Hepatocyte (in vitro differentiated cells): ENCODE measurements around the gene ABCA13. TPM values are rescaled to one million over a fixed set of nuclear protein-coding genes. Genes with fewer than 3 reads are reported as not detected.

Experiments used
- DNase-seq: peaks from one replicate; pipeline ENCODE4 v3.0.0-alpha.2; 2016; ENCODE audit warnings: low spot score
- H2AFZ ChIP-seq: fragments of 200-600 bp; sonication (generic); 2 replicates; pipeline ENCODE4 v1.6.0; 2016; ENCODE audit warnings: antibody characterized with exemption, mild to moderate bottlenecking
- H3K27ac ChIP-seq: fragments of 200-600 bp; sonication (generic); 2 replicates; pipeline ENCODE4 v1.5.1; 2016; ENCODE audit warnings: mild to moderate bottlenecking
- H3K27me3 ChIP-seq: fragments of 200-600 bp; sonication (generic); 2 replicates; pipeline ENCODE4 v1.6.1; 2016
- H3K36me3 ChIP-seq: fragments of 200-600 bp; sonication (generic); replicated peaks from 2 replicates; pipeline ENCODE4 v1.5.1; 2016; ENCODE audit warnings: low read depth; ENCODE audit not compliant: insufficient read depth
- H3K4me1 ChIP-seq: fragments of 200-600 bp; sonication (generic); 2 replicates; pipeline ENCODE4 v1.5.1; 2016; ENCODE audit warnings: mild to moderate bottlenecking, moderate library complexity; ENCODE audit not compliant: insufficient read depth
- H3K4me2 ChIP-seq: fragments of 200-600 bp; sonication (generic); 2 replicates; pipeline ENCODE4 v1.6.0; 2016
- H3K4me3 ChIP-seq: fragments of 200-600 bp; sonication (generic); 2 replicates; pipeline ENCODE4 v1.5.1; 2016; ENCODE audit warnings: mild to moderate bottlenecking
- H3K79me2 ChIP-seq: fragments of 200-600 bp; sonication (generic); 2 replicates; pipeline ENCODE4 v1.6.0; 2017; ENCODE audit warnings: mild to moderate bottlenecking
- H3K9me2 ChIP-seq: fragments of 200-600 bp; sonication (generic); replicated peaks from 2 replicates; pipeline ENCODE4 v1.6.0; 2017; ENCODE audit warnings: mild to moderate bottlenecking; ENCODE audit not compliant: insufficient read depth
- H3K9me3 ChIP-seq: fragments of 200-600 bp; sonication (generic); 2 replicates; pipeline ENCODE4 v1.5.1; 2016; ENCODE audit warnings: low read depth, mild to moderate bottlenecking
- H4K20me1 ChIP-seq: fragments of 200-600 bp; sonication (generic); 2 replicates; pipeline ENCODE4 v1.6.0; 2016; ENCODE audit warnings: mild to moderate bottlenecking; ENCODE audit not compliant: insufficient read depth, poor library complexity, severe bottlenecking
- CTCF ChIP-seq: fragments of 200-600 bp; sonication (generic); IDR thresholded peaks from 2 replicates; pipeline ENCODE4 v1.5.1; 2016; ENCODE audit warnings: antibody characterized with exemption, mild to moderate bottlenecking; ENCODE audit not compliant: poor library complexity
- EZH2 ChIP-seq: fragments of 200-600 bp; sonication (generic); IDR thresholded peaks from 2 replicates; pipeline ENCODE4 v1.6.1; 2016; ENCODE audit warnings: antibody characterized with exemption, mild to moderate bottlenecking, borderline replicate concordance
- EZH2phosphoT487 ChIP-seq: fragments of 200-600 bp; sonication (generic); IDR thresholded peaks from one replicate; pipeline ENCODE4 v1.6.1; 2018; ENCODE audit warnings: antibody characterized with exemption, mild to moderate bottlenecking, low read depth, moderate library complexity; ENCODE audit not compliant: unreplicated experiment, severe bottlenecking
- WGBS: methylation state at CpG from one replicate; pipeline ENCODE4 v1.1.6; 2016; ENCODE audit warnings: low lambda C conversion rate; ENCODE audit errors: missing lambda C conversion rate; 5-methylcytosine and 5-hydroxymethylcytosine counted together
- polyA plus RNA-seq: library from polyadenylated mRNA; unstranded; fragments of >200 nt; fragmentation: Nextera tagmentation; extraction: Ambion mirVana; gene quantifications from 2 replicates; pipeline ENCODE4 v1.2.1, GENCODE V29; 2016
- total RNA-seq: library from RNA; depleted of rRNA; stranded (reverse); fragments of >200 nt; gene quantifications from 2 replicates; pipeline ENCODE4 v1.2.3, GENCODE V29; 2014

Gene ABCA13
- total and polyA plus RNA-seq, 2 experiments from 2014 or later, result 0.57 to 2.0 TPM

GRCh38 chr7:48473205-48473865, 302.1 kb downstream of the ABCA13 start:
- no peak for TF ChIP-seq CTCF
- no peak for TF ChIP-seq EZH2phosphoT487
- no peak for TF ChIP-seq EZH2
- H3K27ac ChIP-seq, result peak overlapping the region; percentile 80
- no peaks in the 10 kb centered on the region for H3K79me2 ChIP-seq
- peak; percentile 41 for DNase-seq
- H2AFZ ChIP-seq, result peak overlapping the region; percentile 3
- 49% methylated on average over 6 of the region's 6 CpGs for WGBS
- no peaks in the 10 kb centered on the region for H3K36me3 ChIP-seq
- no peaks in the 10 kb centered on the region for H3K9me2 ChIP-seq
- no peak overlapping the region for H3K4me3 ChIP-seq
- peak overlapping the region; percentile 16 for H3K4me2 ChIP-seq
- H4K20me1 ChIP-seq, result no peaks in the 10 kb centered on the region
- no peaks in the 10 kb centered on the region for H3K9me3 ChIP-seq
- H3K4me1 ChIP-seq, result peaks cover 12% of the 10 kb centered on the region
- H3K27me3 ChIP-seq, result no peaks in the 10 kb centered on the region

GRCh38 chr7:48481235-48481634, 310.0 kb downstream of the ABCA13 start:
- Histone ChIP-seq H3K4me2 (no peak overlapping the region), H3K36me3 (no peaks in the 10 kb centered on the region), H3K79me2 (no peaks in the 10 kb centered on the region), H3K27me3 (no peaks in the 10 kb centered on the region), H3K27ac (no peak overlapping the region), H4K20me1 (no peaks in the 10 kb centered on the region), H3K9me2 (no peaks in the 10 kb centered on the region), H2AFZ (no peak overlapping the region), H3K9me3 (no peaks in the 10 kb centered on the region), H3K4me1 (no peaks in the 10 kb centered on the region), H3K4me3 (no peak overlapping the region)
- no peak for DNase-seq
- no peak for TF ChIP-seq EZH2phosphoT487
- no peak for TF ChIP-seq EZH2
- TF ChIP-seq CTCF, result no peak
- 60% methylated on average over 3 of the region's 3 CpGs for WGBS

- TF ChIP-seq CTCF (no peak), EZH2 (no peak), EZH2phosphoT487 (no peak)
- H3K27ac ChIP-seq, result no peak overlapping the region
These were observed 326.3 kb downstream of the ABCA13 start for GRCh38 chr7:48497521-48497920.

More at GRCh38 chr7:48497521-48497920, 326.3 kb downstream of the ABCA13 start:
- Histone ChIP-seq H3K4me2 (no peak overlapping the region), H4K20me1 (no peaks in the 10 kb centered on the region), H3K4me3 (no peak overlapping the region), H3K9me3 (no peaks in the 10 kb centered on the region), H2AFZ (no peak overlapping the region), H3K4me1 (no peaks in the 10 kb centered on the region), H3K36me3 (no peaks in the 10 kb centered on the region), H3K9me2 (no peaks in the 10 kb centered on the region), H3K27me3 (no peaks in the 10 kb centered on the region), H3K79me2 (no peaks in the 10 kb centered on the region)
- 91% methylated on average over 3 of the region's 3 CpGs for WGBS
- DNase-seq, result no peak
